Measurements from ENCODE around the gene PDE3B. TPM values are rescaled to one million over a fixed set of nuclear protein-coding genes. Genes with fewer than 3 reads are reported as not detected.

The PDE3B gene
- total and polyA plus RNA-seq, 2 donors, result 9.8 to 32.9 TPM

GRCh38 chr11:14886513-14886912 lies 242.9 kb downstream of the PDE3B start:
- H3K27ac ChIP-seq (ENCODE audit: low read depth in 1 of 2, low read length in 1 of 2), result no peak overlapping the region
- H3K36me3 ChIP-seq (ENCODE audit: control insufficient read depth in 2 of 2, insufficient read depth in 2 of 2, low read length in 1 of 2), result peaks cover 1 to 2% of the 10 kb centered on the region in 2 donors
- 92% methylated on average over 1 of the region's 1 CpG for WGBS
- no peaks in the 10 kb centered on the region for H3K9me3 ChIP-seq (ENCODE audit: control insufficient read depth in 2 of 2, insufficient read depth in 1 of 2, low read length in 1 of 2)
- peaks cover 2 to 4% of the 10 kb centered on the region in 2 donors for H3K4me1 ChIP-seq (ENCODE audit: control insufficient read depth in 2 of 2, insufficient read depth in 2 of 2, low read length in 2 of 2)
- no peak for DNase-seq (ENCODE audit: low read depth in 6 of 9, low spot score in 9 of 9)
- no peaks in the 10 kb centered on the region for H3K27me3 ChIP-seq (ENCODE audit: control insufficient read depth in 2 of 2, insufficient read depth in 1 of 2, low read length in 1 of 2)
- H3K4me3 ChIP-seq (ENCODE audit: low read length in 2 of 2), result no peak overlapping the region

GRCh38 chr11:14891143-14892035 lies 247.8 kb downstream of the PDE3B start:
- H3K36me3 ChIP-seq (ENCODE audit: control insufficient read depth in 2 of 2, insufficient read depth in 2 of 2, low read length in 1 of 2), result no peaks in the 10 kb centered on the region
- under 1% methylated on average over 67 of the region's 67 CpGs for WGBS
- H3K27me3 ChIP-seq (ENCODE audit: control insufficient read depth in 2 of 2, insufficient read depth in 1 of 2, low read length in 1 of 2), result no peaks in the 10 kb centered on the region
- peak overlapping the region; percentile 50 to 77 for H3K4me3 ChIP-seq (ENCODE audit: low read length in 2 of 2)
- peak; percentile 86 to 96 (median 89) for DNase-seq (ENCODE audit: low read depth in 6 of 9, low spot score in 9 of 9)
- H3K9me3 ChIP-seq (ENCODE audit: control insufficient read depth in 2 of 2, insufficient read depth in 1 of 2, low read length in 1 of 2), result no peaks in the 10 kb centered on the region
- peaks cover 2 to 9% of the 10 kb centered on the region in 2 donors for H3K4me1 ChIP-seq (ENCODE audit: control insufficient read depth in 2 of 2, insufficient read depth in 2 of 2, low read length in 2 of 2)
- H3K27ac ChIP-seq (ENCODE audit: low read depth in 1 of 2, low read length in 1 of 2), result peak overlapping the region; percentile 89 to 92

GRCh38 chr11:14892036-14892556 lies 248.5 kb downstream of the PDE3B start, which contains the start of gene CYP2R1:
Gene CYP2R1, minus strand, starts transcription at chr11:14892231. Its CDS starts 26 bp downstream, at chr11:14892205.
- Histone ChIP-seq H3K27me3 (ENCODE audit: control insufficient read depth in 2 of 2, insufficient read depth in 1 of 2, low read length in 1 of 2) (no peaks in the 10 kb centered on the region), H3K4me1 (ENCODE audit: control insufficient read depth in 2 of 2, insufficient read depth in 2 of 2, low read length in 2 of 2) (peaks cover 2 to 9% of the 10 kb centered on the region in 2 donors), H3K4me3 (ENCODE audit: low read length in 2 of 2) (peak within 1 kb of the TSS; percentile 50 to 77), H3K36me3 (ENCODE audit: control insufficient read depth in 2 of 2, insufficient read depth in 2 of 2, low read length in 1 of 2) (no peaks in the 10 kb centered on the region), H3K27ac (ENCODE audit: low read depth in 1 of 2, low read length in 1 of 2) (peak within 1 kb of the TSS; percentile 89 to 92), H3K9me3 (ENCODE audit: control insufficient read depth in 2 of 2, insufficient read depth in 1 of 2, low read length in 1 of 2) (no peaks in the 10 kb centered on the region)
- under 1% methylated on average over 36 of the region's 36 CpGs for WGBS
- peak; percentile 81 to 96 (median 91) for DNase-seq (ENCODE audit: low read depth in 6 of 9, low spot score in 9 of 9)

GRCh38 chr11:14892577-14892976 lies 249.0 kb downstream of the PDE3B start:
- Histone ChIP-seq H3K36me3 (ENCODE audit: control insufficient read depth in 2 of 2, insufficient read depth in 2 of 2, low read length in 1 of 2) (no peaks in the 10 kb centered on the region), H3K4me1 (ENCODE audit: control insufficient read depth in 2 of 2, insufficient read depth in 2 of 2, low read length in 2 of 2) (peaks cover 2 to 9% of the 10 kb centered on the region in 2 donors), H3K4me3 (ENCODE audit: low read length in 2 of 2) (peak overlapping the region; percentile 50 to 77), H3K27ac (ENCODE audit: low read depth in 1 of 2, low read length in 1 of 2) (no peak overlapping the region), H3K9me3 (ENCODE audit: control insufficient read depth in 2 of 2, insufficient read depth in 1 of 2, low read length in 1 of 2) (no peaks in the 10 kb centered on the region), H3K27me3 (ENCODE audit: control insufficient read depth in 2 of 2, insufficient read depth in 1 of 2, low read length in 1 of 2) (no peaks in the 10 kb centered on the region)
- no peak for DNase-seq (ENCODE audit: low read depth in 6 of 9, low spot score in 9 of 9)
- 95% methylated on average over 2 of the region's 2 CpGs for WGBS

- DNase-seq (ENCODE audit: low read depth in 6 of 9, low spot score in 9 of 9), result peak in 1 of 9 donors; percentile 10
- Histone ChIP-seq H3K9me3 (ENCODE audit: control insufficient read depth in 2 of 2, insufficient read depth in 1 of 2, low read length in 1 of 2) (no peaks in the 10 kb centered on the region), H3K27ac (ENCODE audit: low read depth in 1 of 2, low read length in 1 of 2) (no peak overlapping the region), H3K4me1 (ENCODE audit: control insufficient read depth in 2 of 2, insufficient read depth in 2 of 2, low read length in 2 of 2) (peaks cover 0 to 9% of the 10 kb centered on the region in 2 donors), H3K4me3 (ENCODE audit: low read length in 2 of 2) (no peak overlapping the region), H3K36me3 (ENCODE audit: control insufficient read depth in 2 of 2, insufficient read depth in 2 of 2, low read length in 1 of 2) (no peaks in the 10 kb centered on the region), H3K27me3 (ENCODE audit: control insufficient read depth in 2 of 2, insufficient read depth in 1 of 2, low read length in 1 of 2) (no peaks in the 10 kb centered on the region)
- 88% methylated on average over 5 of the region's 5 CpGs for WGBS
These were observed 251.3 kb downstream of the PDE3B start for GRCh38 chr11:14894657-14895598.

- Histone ChIP-seq H3K36me3 (ENCODE audit: control insufficient read depth in 2 of 2, insufficient read depth in 2 of 2, low read length in 1 of 2) (no peaks in the 10 kb centered on the region), H3K9me3 (ENCODE audit: control insufficient read depth in 2 of 2, insufficient read depth in 1 of 2, low read length in 1 of 2) (no peaks in the 10 kb centered on the region), H3K4me3 (ENCODE audit: low read length in 2 of 2) (no peak overlapping the region), H3K4me1 (ENCODE audit: control insufficient read depth in 2 of 2, insufficient read depth in 2 of 2, low read length in 2 of 2) (peaks cover 0 to 5% of the 10 kb centered on the region in 2 donors), H3K27ac (ENCODE audit: low read depth in 1 of 2, low read length in 1 of 2) (no peak overlapping the region), H3K27me3 (ENCODE audit: control insufficient read depth in 2 of 2, insufficient read depth in 1 of 2, low read length in 1 of 2) (no peaks in the 10 kb centered on the region)
- no peak for DNase-seq (ENCODE audit: low read depth in 6 of 9, low spot score in 9 of 9)
- WGBS, result 82% methylated on average over 3 of the region's 3 CpGs
These were observed 254.8 kb downstream of the PDE3B start for GRCh38 chr11:14898355-14898754.

GRCh38 chr11:14898906-14899305 lies 255.3 kb downstream of the PDE3B start:
- H3K27ac ChIP-seq (ENCODE audit: low read depth in 1 of 2, low read length in 1 of 2), result no peak overlapping the region
- no peak for DNase-seq (ENCODE audit: low read depth in 6 of 9, low spot score in 9 of 9)
- no peaks in the 10 kb centered on the region for H3K36me3 ChIP-seq (ENCODE audit: control insufficient read depth in 2 of 2, insufficient read depth in 2 of 2, low read length in 1 of 2)
- H3K4me3 ChIP-seq (ENCODE audit: low read length in 2 of 2), result no peak overlapping the region
- H3K4me1 ChIP-seq (ENCODE audit: control insufficient read depth in 2 of 2, insufficient read depth in 2 of 2, low read length in 2 of 2), result peaks cover 0 to 5% of the 10 kb centered on the region in 2 donors
- no peaks in the 10 kb centered on the region for H3K9me3 ChIP-seq (ENCODE audit: control insufficient read depth in 2 of 2, insufficient read depth in 1 of 2, low read length in 1 of 2)
- peaks cover 0 to 2% of the 10 kb centered on the region in 2 donors for H3K27me3 ChIP-seq (ENCODE audit: control insufficient read depth in 2 of 2, insufficient read depth in 1 of 2, low read length in 1 of 2)
- 94% methylated on average over 2 of the region's 2 CpGs for WGBS

- WGBS, result 89% methylated on average over 1 of the region's 1 CpG
- Histone ChIP-seq H3K27ac (ENCODE audit: low read depth in 1 of 2, low read length in 1 of 2) (no peak overlapping the region), H3K36me3 (ENCODE audit: control insufficient read depth in 2 of 2, insufficient read depth in 2 of 2, low read length in 1 of 2) (no peaks in the 10 kb centered on the region), H3K4me3 (ENCODE audit: low read length in 2 of 2) (no peak overlapping the region), H3K4me1 (ENCODE audit: control insufficient read depth in 2 of 2, insufficient read depth in 2 of 2, low read length in 2 of 2) (peaks cover 2 to 22% of the 10 kb centered on the region in 2 donors), H3K27me3 (ENCODE audit: control insufficient read depth in 2 of 2, insufficient read depth in 1 of 2, low read length in 1 of 2) (peaks cover 2 to 14% of the 10 kb centered on the region in 2 donors), H3K9me3 (ENCODE audit: control insufficient read depth in 2 of 2, insufficient read depth in 1 of 2, low read length in 1 of 2) (peaks cover 0 to 7% of the 10 kb centered on the region in 2 donors)
- DNase-seq (ENCODE audit: low read depth in 6 of 9, low spot score in 9 of 9), result no peak
These were observed 259.2 kb downstream of the PDE3B start for GRCh38 chr11:14902650-14903350.
